HepG2 (cell line): ENCODE data around the gene ZNRF3. TPM values are rescaled to one million over a fixed set of nuclear protein-coding genes. Genes with fewer than 3 reads are reported as not detected.

Experiments
- EED ChIP-seq: sonication (generic); formaldehyde crosslinking; IDR thresholded peaks from 2 replicates; pipeline ENCODE4 v1.5.0; 2020; ENCODE audit warnings: mild to moderate bottlenecking, missing genetic modification reagents
- ELF4 ChIP-seq: sonication (generic); formaldehyde crosslinking; IDR thresholded peaks from 2 replicates; pipeline ENCODE4 v1.5.0; 2020; ENCODE audit warnings: missing genetic modification reagents, mild to moderate bottlenecking, moderate library complexity, borderline replicate concordance
- FOXA1 ChIP-seq, 2 experiments: fragments of 450-650 bp in 1 of 2; sonication (generic) in 1 of 2; formaldehyde crosslinking in 1 of 2; IDR thresholded peaks; 2 replicates each; pipeline versions ENCODE4 v1.4.0 to v1.6.1; 2016 to 2020; ENCODE audit warnings: missing genetic modification reagents in 1 of 2
- GATAD1 ChIP-seq: IDR thresholded peaks from 2 replicates; pipeline ENCODE4 v1.6.1; 2016; ENCODE audit warnings: missing genetic modification reagents, missing compliant biosample characterization
- HCFC1 ChIP-seq: fragments of 150-350 bp; IDR thresholded peaks from 2 replicates; pipeline ENCODE4 v1.6.1; 2014; ENCODE audit warnings: low read depth, low read length
- HNRNPUL1 ChIP-seq: fragments of 200-400 bp; formaldehyde crosslinking; IDR thresholded peaks from 2 replicates; pipeline ENCODE4 v1.6.1; 2017; ENCODE audit warnings: low read depth, mild to moderate bottlenecking, low read length, moderate library complexity
- MTF1 ChIP-seq: sonication (generic); formaldehyde crosslinking; IDR thresholded peaks from 2 replicates; pipeline ENCODE4 v1.5.0; 2020; ENCODE audit warnings: missing genetic modification reagents
- NONO ChIP-seq, 2 experiments: fragments of 450-650 bp in 1 of 2; sonication (generic) in 1 of 2; formaldehyde crosslinking in 1 of 2; IDR thresholded peaks in 1 of 2; conservative IDR thresholded peaks in 1 of 2; 2 replicates each; pipeline versions ENCODE4 v1.6.1 to v1.8.0; 2017 to 2022; ENCODE audit warnings: mild to moderate bottlenecking in 1 of 2, missing genetic modification reagents in 1 of 2, moderate library complexity in 1 of 2
- REPIN1 ChIP-seq: sonication (generic); formaldehyde crosslinking; IDR thresholded peaks from 2 replicates; pipeline ENCODE4 v1.8.0; 2022; ENCODE audit warnings: missing genetic modification reagents, low read depth, mild to moderate bottlenecking, borderline replicate concordance
- SIX4 ChIP-seq: sonication (generic); formaldehyde crosslinking; IDR thresholded peaks from 2 replicates; pipeline ENCODE4 v1.4.0; 2020; ENCODE audit warnings: missing genetic modification reagents
- TOPORS ChIP-seq: sonication (generic); formaldehyde crosslinking; IDR thresholded peaks from 2 replicates; pipeline ENCODE4 v1.8.0; 2023; ENCODE audit warnings: mild to moderate bottlenecking, missing genetic modification reagents
- ZBTB1 ChIP-seq: sonication (generic); formaldehyde crosslinking; IDR thresholded peaks from 2 replicates; pipeline ENCODE4 v1.4.0; 2020; ENCODE audit warnings: missing genetic modification reagents, borderline replicate concordance
- ZNF101 ChIP-seq: sonication (generic); formaldehyde crosslinking; IDR thresholded peaks from 2 replicates; pipeline ENCODE4 v1.4.0; 2020; ENCODE audit warnings: mild to moderate bottlenecking, low read depth, missing genetic modification reagents, borderline replicate concordance
- ZNF333 ChIP-seq: sonication (generic); formaldehyde crosslinking; IDR thresholded peaks from 2 replicates; pipeline ENCODE4 v1.4.0; 2020; ENCODE audit warnings: mild to moderate bottlenecking, missing genetic modification reagents, borderline replicate concordance
- ZNF431 ChIP-seq: sonication (generic); formaldehyde crosslinking; IDR thresholded peaks from 2 replicates; pipeline ENCODE4 v1.9.0; 2022; ENCODE audit warnings: missing genetic modification reagents, low read depth, mild to moderate bottlenecking, borderline replicate concordance
- ZNF530 ChIP-seq: sonication (generic); formaldehyde crosslinking; IDR thresholded peaks from 2 replicates; pipeline ENCODE4 v1.5.0; 2020; ENCODE audit warnings: low read depth, mild to moderate bottlenecking, missing genetic modification reagents
- ZNF607 ChIP-seq: sonication (generic); formaldehyde crosslinking; IDR thresholded peaks from 2 replicates; pipeline ENCODE4 v1.5.1; 2020; ENCODE audit warnings: missing genetic modification reagents, mild to moderate bottlenecking, borderline replicate concordance
- polyA plus RNA-seq, 8 experiments: library from polyadenylated mRNA; depleted of rRNA in 3 of 8; stranded (reverse) in 7 of 8; unstranded in 1 of 8; fragments of >200 nt; fragmentation: Illumina TruSeq in 4 of 8; extraction: Trizol in 4 of 8; gene quantifications; 2 replicates each; pipeline versions ENCODE4 v1.2.1 to v1.2.3, GENCODE V29; 2011 to 2016; ENCODE audit warnings: low read depth in 4 of 8, missing spikeins in 1 of 8, mixed read lengths in 1 of 8; ENCODE audit not compliant: insufficient read depth in 1 of 8
- total RNA-seq, 5 experiments: library from RNA; depleted of rRNA; stranded (reverse); fragments of >200 nt; fragmentation: Illumina TruSeq; extraction: Trizol; gene quantifications; 2 replicates each; pipeline ENCODE4 v1.2.3, GENCODE V29; 2016; ENCODE audit warnings: low read depth in 1 of 5
- TF ChIP-seq, protein P1 (sequence below): sonication (generic); formaldehyde crosslinking; IDR thresholded peaks from 2 replicates; pipeline ENCODE4; 2020; ENCODE audit warnings: missing genetic modification reagents, mild to moderate bottlenecking, borderline replicate concordance
- TF ChIP-seq, protein P2 (sequence below): sonication (generic); formaldehyde crosslinking; IDR thresholded peaks from 2 replicates; pipeline ENCODE4 v1.4.0; 2020; ENCODE audit warnings: missing genetic modification reagents
- TF ChIP-seq, protein P3 (sequence below): sonication (generic); formaldehyde crosslinking; conservative IDR thresholded peaks from 2 replicates; pipeline ENCODE4 v1.8.1; 2023; ENCODE audit warnings: missing genetic modification reagents
- TF ChIP-seq, protein P4 (sequence below): conservative IDR thresholded peaks from 2 replicates; pipeline ENCODE4 v1.6.1; 2018; ENCODE audit warnings: missing genetic modification reagents

Gene ZNRF3
- total and polyA plus RNA-seq, 2 of the 13 experiments (the other 11 are each of a cell fraction or from before 2014, with no cell fraction given): 20.3 to 36.7 TPM

DNA sequence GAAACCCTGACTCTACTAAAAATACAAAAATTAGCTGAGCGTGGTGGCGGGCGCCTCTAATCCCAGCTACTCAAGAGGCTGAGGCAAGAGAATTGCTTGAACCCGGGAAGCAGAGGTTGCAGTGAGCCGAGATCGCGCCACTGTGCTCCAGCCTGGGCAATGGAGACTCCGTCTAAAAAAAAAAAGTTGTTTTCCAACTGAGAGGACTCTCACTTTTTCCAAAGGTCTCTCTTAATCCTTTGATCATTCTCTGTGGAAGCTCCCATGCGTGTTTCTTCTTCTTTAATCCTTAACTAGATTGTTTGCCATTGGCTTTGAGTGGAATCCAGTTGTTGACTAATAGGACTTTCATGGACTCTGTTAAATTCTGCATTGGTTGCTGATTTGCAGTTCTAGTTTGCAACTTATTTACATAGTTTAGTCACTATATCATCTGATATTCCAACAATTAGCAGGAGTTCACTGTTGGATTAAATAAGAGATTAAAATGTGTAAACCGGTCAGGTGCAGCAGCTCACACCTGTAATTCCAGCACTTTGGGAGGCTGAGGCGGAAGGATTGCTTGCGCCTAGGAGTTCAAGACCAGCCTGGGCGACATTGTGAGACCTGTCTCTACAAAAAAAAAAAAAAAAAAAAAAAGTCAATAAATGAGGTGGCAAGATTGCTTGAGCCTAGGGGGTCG lies 98.6 kb downstream of the ZNRF3 start (continued):
- TF ChIP-seq GATAD1 (CRISPR knock-in tag) (0 out of 2 replicates have a peak, but pooled peaks have one; percentile 25), TOPORS (CRISPR knock-in tag) (no peak), MTF1 (CRISPR knock-in tag) (no peak), ZNF101 (CRISPR knock-in tag) (0 out of 2 replicates have a peak, but pooled peaks have one; percentile 59), REPIN1 (CRISPR knock-in tag) (no peak), ZNF530 (CRISPR knock-in tag) (no peak), NONO (IDR thresholded peaks at IDR 0.05) (no peak), NONO (CRISPR knock-in tag; conservative IDR thresholded peaks at IDR 0.05) (no peak), HNRNPUL1 (no peak), ZBTB1 (CRISPR knock-in tag) (no peak), ZNF431 (peak; percentile 50; the same call in 1 of the 2 replicates), EED (no peak), FOXA1 (IDR thresholded peaks at IDR 0.05) (peak; percentile 71), FOXA1 (CRISPR knock-in tag; IDR thresholded peaks at IDR 0.05) (peak; percentile 79), ZNF607 (CRISPR knock-in tag) (no peak), SIX4 (peak; percentile 64; the same call in 1 of the 2 replicates), HCFC1 (no peak), ELF4 (CRISPR knock-in tag) (0 out of 2 replicates have a peak, but pooled peaks have one; percentile 58), ZNF333 (CRISPR knock-in tag) (no peak)
- TF ChIP-seq, protein P1, sequence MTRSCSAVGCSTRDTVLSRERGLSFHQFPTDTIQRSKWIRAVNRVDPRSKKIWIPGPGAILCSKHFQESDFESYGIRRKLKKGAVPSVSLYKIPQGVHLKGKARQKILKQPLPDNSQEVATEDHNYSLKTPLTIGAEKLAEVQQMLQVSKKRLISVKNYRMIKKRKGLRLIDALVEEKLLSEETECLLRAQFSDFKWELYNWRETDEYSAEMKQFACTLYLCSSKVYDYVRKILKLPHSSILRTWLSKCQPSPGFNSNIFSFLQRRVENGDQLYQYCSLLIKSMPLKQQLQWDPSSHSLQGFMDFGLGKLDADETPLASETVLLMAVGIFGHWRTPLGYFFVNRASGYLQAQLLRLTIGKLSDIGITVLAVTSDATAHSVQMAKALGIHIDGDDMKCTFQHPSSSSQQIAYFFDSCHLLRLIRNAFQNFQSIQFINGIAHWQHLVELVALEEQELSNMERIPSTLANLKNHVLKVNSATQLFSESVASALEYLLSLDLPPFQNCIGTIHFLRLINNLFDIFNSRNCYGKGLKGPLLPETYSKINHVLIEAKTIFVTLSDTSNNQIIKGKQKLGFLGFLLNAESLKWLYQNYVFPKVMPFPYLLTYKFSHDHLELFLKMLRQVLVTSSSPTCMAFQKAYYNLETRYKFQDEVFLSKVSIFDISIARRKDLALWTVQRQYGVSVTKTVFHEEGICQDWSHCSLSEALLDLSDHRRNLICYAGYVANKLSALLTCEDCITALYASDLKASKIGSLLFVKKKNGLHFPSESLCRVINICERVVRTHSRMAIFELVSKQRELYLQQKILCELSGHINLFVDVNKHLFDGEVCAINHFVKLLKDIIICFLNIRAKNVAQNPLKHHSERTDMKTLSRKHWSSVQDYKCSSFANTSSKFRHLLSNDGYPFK: no peak
- TF ChIP-seq, protein P2, sequence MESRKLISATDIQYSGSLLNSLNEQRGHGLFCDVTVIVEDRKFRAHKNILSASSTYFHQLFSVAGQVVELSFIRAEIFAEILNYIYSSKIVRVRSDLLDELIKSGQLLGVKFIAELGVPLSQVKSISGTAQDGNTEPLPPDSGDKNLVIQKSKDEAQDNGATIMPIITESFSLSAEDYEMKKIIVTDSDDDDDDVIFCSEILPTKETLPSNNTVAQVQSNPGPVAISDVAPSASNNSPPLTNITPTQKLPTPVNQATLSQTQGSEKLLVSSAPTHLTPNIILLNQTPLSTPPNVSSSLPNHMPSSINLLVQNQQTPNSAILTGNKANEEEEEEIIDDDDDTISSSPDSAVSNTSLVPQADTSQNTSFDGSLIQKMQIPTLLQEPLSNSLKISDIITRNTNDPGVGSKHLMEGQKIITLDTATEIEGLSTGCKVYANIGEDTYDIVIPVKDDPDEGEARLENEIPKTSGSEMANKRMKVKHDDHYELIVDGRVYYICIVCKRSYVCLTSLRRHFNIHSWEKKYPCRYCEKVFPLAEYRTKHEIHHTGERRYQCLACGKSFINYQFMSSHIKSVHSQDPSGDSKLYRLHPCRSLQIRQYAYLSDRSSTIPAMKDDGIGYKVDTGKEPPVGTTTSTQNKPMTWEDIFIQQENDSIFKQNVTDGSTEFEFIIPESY (CRISPR knock-in tag): no peak
- TF ChIP-seq, protein P3, sequence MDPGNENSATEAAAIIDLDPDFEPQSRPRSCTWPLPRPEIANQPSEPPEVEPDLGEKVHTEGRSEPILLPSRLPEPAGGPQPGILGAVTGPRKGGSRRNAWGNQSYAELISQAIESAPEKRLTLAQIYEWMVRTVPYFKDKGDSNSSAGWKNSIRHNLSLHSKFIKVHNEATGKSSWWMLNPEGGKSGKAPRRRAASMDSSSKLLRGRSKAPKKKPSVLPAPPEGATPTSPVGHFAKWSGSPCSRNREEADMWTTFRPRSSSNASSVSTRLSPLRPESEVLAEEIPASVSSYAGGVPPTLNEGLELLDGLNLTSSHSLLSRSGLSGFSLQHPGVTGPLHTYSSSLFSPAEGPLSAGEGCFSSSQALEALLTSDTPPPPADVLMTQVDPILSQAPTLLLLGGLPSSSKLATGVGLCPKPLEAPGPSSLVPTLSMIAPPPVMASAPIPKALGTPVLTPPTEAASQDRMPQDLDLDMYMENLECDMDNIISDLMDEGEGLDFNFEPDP: 0 out of 2 replicates have a peak, but pooled peaks have one; percentile 64
- TF ChIP-seq, protein P4, sequence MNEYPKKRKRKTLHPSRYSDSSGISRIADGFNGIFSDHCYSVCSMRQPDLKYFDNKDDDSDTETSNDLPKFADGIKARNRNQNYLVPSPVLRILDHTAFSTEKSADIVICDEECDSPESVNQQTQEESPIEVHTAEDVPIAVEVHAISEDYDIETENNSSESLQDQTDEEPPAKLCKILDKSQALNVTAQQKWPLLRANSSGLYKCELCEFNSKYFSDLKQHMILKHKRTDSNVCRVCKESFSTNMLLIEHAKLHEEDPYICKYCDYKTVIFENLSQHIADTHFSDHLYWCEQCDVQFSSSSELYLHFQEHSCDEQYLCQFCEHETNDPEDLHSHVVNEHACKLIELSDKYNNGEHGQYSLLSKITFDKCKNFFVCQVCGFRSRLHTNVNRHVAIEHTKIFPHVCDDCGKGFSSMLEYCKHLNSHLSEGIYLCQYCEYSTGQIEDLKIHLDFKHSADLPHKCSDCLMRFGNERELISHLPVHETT (CRISPR knock-in tag): no peak
